ENCODE data around the gene KRT5. TPM values are rescaled to one million over a fixed set of nuclear protein-coding genes. Genes with fewer than 3 reads are reported as not detected.
"Not testable (repeated sequence)": the region's sequence is repeated elsewhere in the genome, so short reads cannot be mapped to it uniquely, and the experiment has no call there.

KRT5 gene
- total RNA-seq, 5 donors from 2014 or later (not counting 1 experiment from before 2014, with no cell fraction given), result not detected

GRCh38 chr12:52495389-52495788, 24.8 kb downstream of the KRT5 start:
- H3K4me3 ChIP-seq (ENCODE audit: control insufficient read depth in 1 of 2, extremely low read depth in 1 of 2, low read length in 1 of 2), result no peak overlapping the region
- H3K9me3 Mint-ChIP-seq, result no peaks in the 10 kb centered on the region
- H3K9me3 ChIP-seq, result no peaks in the 10 kb centered on the region
- no peak overlapping the region for H3K27ac ChIP-seq (ENCODE audit: low read length)
- WGBS (ENCODE audit: insufficient coverage), result 59% methylated on average over 3 of the region's 3 CpGs
- H3K4me3 Mint-ChIP-seq, result no peak overlapping the region
- no peaks in the 10 kb centered on the region for H3K36me3 ChIP-seq (ENCODE audit: control insufficient read depth in 2 of 2, extremely low read depth in 1 of 2, insufficient read depth in 1 of 2, low read length in 1 of 2)
- POLR2A ChIA-PET, result no interaction called here
- no peaks in the 10 kb centered on the region for H3K36me3 Mint-ChIP-seq
- H3K27me3 ChIP-seq (replicated peaks in 1 of 2; ENCODE audit: control insufficient read depth in 2 of 2, extremely low read depth in 1 of 2, insufficient read depth in 2 of 2, low read length in 1 of 2), result peaks cover 0 to 14% of the 10 kb centered on the region in 2 experiments
- no peak for ATAC-seq (replicated peaks in 1 of 4)
- H3K4me1 ChIP-seq (ENCODE audit: control insufficient read depth in 1 of 2, extremely low read depth in 1 of 2, insufficient read depth in 2 of 2, low read length in 2 of 2), result no peaks in the 10 kb centered on the region
- H3K27me3 Mint-ChIP-seq, result peaks cover 32 to 33% of the 10 kb centered on the region in 2 donors
- CTCF ChIA-PET, result no interaction called here
- no peak overlapping the region for H3K27ac Mint-ChIP-seq
- no peak for DNase-seq
- H3K4me1 Mint-ChIP-seq, result peaks cover 0 to 4% (median 1%) of the 10 kb centered on the region in 3 donors

- Histone ChIP-seq H3K27ac (ENCODE audit: low read length) (no peak overlapping the region), H3K4me1 (ENCODE audit: control insufficient read depth in 1 of 2, extremely low read depth in 1 of 2, insufficient read depth in 2 of 2, low read length in 2 of 2) (no peaks in the 10 kb centered on the region), H3K36me3 (ENCODE audit: control insufficient read depth in 2 of 2, extremely low read depth in 1 of 2, insufficient read depth in 1 of 2, low read length in 1 of 2) (no peaks in the 10 kb centered on the region), H3K27me3 (replicated peaks in 1 of 2; ENCODE audit: control insufficient read depth in 2 of 2, extremely low read depth in 1 of 2, insufficient read depth in 2 of 2, low read length in 1 of 2) (peaks cover 0 to 14% of the 10 kb centered on the region in 2 experiments), H3K4me3 (ENCODE audit: control insufficient read depth in 1 of 2, extremely low read depth in 1 of 2, low read length in 1 of 2) (no peak overlapping the region), H3K9me3 (no peaks in the 10 kb centered on the region)
- no peaks in the 10 kb centered on the region for H3K9me3 Mint-ChIP-seq
- H3K27ac Mint-ChIP-seq, result no peak overlapping the region
- no peak for DNase-seq
- POLR2A ChIA-PET, result no interaction called here
- CTCF ChIA-PET, result interaction anchor here in 1 of 2 donors (0.6 kb wide), 1 partner anchor 84 kb away, joined by 5 read pairs; no protein-coding TSS in a partner anchor
- WGBS (ENCODE audit: insufficient coverage), result no CpG with 5 or more reads among the region's 4 CpGs
- H3K4me1 Mint-ChIP-seq, result peaks cover 0 to 4% (median 1%) of the 10 kb centered on the region in 3 donors
- peaks cover 30 to 38% of the 10 kb centered on the region in 2 donors for H3K27me3 Mint-ChIP-seq
- H3K4me3 Mint-ChIP-seq, result no peak overlapping the region
- no peak for ATAC-seq (replicated peaks in 1 of 4)
- H3K36me3 Mint-ChIP-seq, result no peaks in the 10 kb centered on the region
These were observed 25.7 kb downstream of the KRT5 start for GRCh38 chr12:52494518-52494917.

- H3K9me3 Mint-ChIP-seq, result no peaks in the 10 kb centered on the region
- ChIA-PET CTCF (interaction anchor here in 1 of 2 donors (0.6 kb wide), 1 partner anchor 84 kb away, joined by 5 read pairs; no protein-coding TSS in a partner anchor), POLR2A (no interaction called here)
- no peak overlapping the region for H3K27ac Mint-ChIP-seq
- H3K4me3 ChIP-seq (ENCODE audit: control insufficient read depth in 1 of 2, extremely low read depth in 1 of 2, low read length in 1 of 2), result no peak overlapping the region
- no peaks in the 10 kb centered on the region for H3K36me3 ChIP-seq (ENCODE audit: control insufficient read depth in 2 of 2, extremely low read depth in 1 of 2, insufficient read depth in 1 of 2, low read length in 1 of 2)
- no peak for ATAC-seq (replicated peaks in 1 of 4)
- peaks cover 0 to 4% (median 1%) of the 10 kb centered on the region in 3 donors for H3K4me1 Mint-ChIP-seq
- H3K27ac ChIP-seq (ENCODE audit: low read length), result no peak overlapping the region
- H3K9me3 ChIP-seq, result no peaks in the 10 kb centered on the region
- no peaks in the 10 kb centered on the region for H3K4me1 ChIP-seq (ENCODE audit: control insufficient read depth in 1 of 2, extremely low read depth in 1 of 2, insufficient read depth in 2 of 2, low read length in 2 of 2)
- DNase-seq, result no peak
- H3K27me3 Mint-ChIP-seq, result peaks cover 30 to 38% of the 10 kb centered on the region in 2 donors
- no CpG with 5 or more reads among the region's 1 CpG for WGBS (ENCODE audit: insufficient coverage)
- H3K36me3 Mint-ChIP-seq, result no peaks in the 10 kb centered on the region
- H3K4me3 Mint-ChIP-seq, result no peak overlapping the region
- peaks cover 0 to 16% of the 10 kb centered on the region in 2 experiments for H3K27me3 ChIP-seq (replicated peaks in 1 of 2; ENCODE audit: control insufficient read depth in 2 of 2, extremely low read depth in 1 of 2, insufficient read depth in 2 of 2, low read length in 1 of 2)
These were observed 26.1 kb downstream of the KRT5 start for GRCh38 chr12:52494100-52494499.

- no peaks in the 10 kb centered on the region for H3K36me3 Mint-ChIP-seq
- WGBS (ENCODE audit: insufficient coverage), result 58% methylated on average over 2 of the region's 2 CpGs
- H3K27me3 Mint-ChIP-seq, result peaks cover 34 to 45% of the 10 kb centered on the region in 2 donors
- DNase-seq, result no peak
- POLR2A ChIA-PET, result no interaction called here
- Histone ChIP-seq H3K27me3 (replicated peaks in 1 of 2; ENCODE audit: control insufficient read depth in 2 of 2, extremely low read depth in 1 of 2, insufficient read depth in 2 of 2, low read length in 1 of 2) (peaks cover 0 to 14% of the 10 kb centered on the region in 2 experiments), H3K36me3 (ENCODE audit: control insufficient read depth in 2 of 2, extremely low read depth in 1 of 2, insufficient read depth in 1 of 2, low read length in 1 of 2) (no peaks in the 10 kb centered on the region), H3K4me1 (ENCODE audit: control insufficient read depth in 1 of 2, extremely low read depth in 1 of 2, insufficient read depth in 2 of 2, low read length in 2 of 2) (no peaks in the 10 kb centered on the region), H3K9me3 (no peaks in the 10 kb centered on the region), H3K4me3 (ENCODE audit: control insufficient read depth in 1 of 2, extremely low read depth in 1 of 2, low read length in 1 of 2) (no peak within 1 kb of the TSS), H3K27ac (ENCODE audit: low read length) (no peak within 1 kb of the TSS)
- no peak within 1 kb of the TSS for H3K4me3 Mint-ChIP-seq
- no peaks in the 10 kb centered on the region for H3K9me3 Mint-ChIP-seq
- peaks cover 0 to 4% (median 1%) of the 10 kb centered on the region in 3 donors for H3K4me1 Mint-ChIP-seq
- ATAC-seq (replicated peaks in 1 of 4), result no peak
- no peak within 1 kb of the TSS for H3K27ac Mint-ChIP-seq
- CTCF ChIA-PET, result no interaction called here
These were observed 27.0 kb downstream of the KRT5 start, which contains the start of gene KRT6A for GRCh38 chr12:52493172-52493571. KRT6A (minus strand) TSS chr12:52493257; CDS start chr12:52493188, 69 bp downstream.

GRCh38 chr12:52492405-52492804, 27.8 kb downstream of the KRT5 start:
- H3K4me3 Mint-ChIP-seq; DNase-seq; H3K4me3 ChIP-seq (ENCODE audit: control insufficient read depth in 1 of 2, extremely low read depth in 1 of 2, low read length in 1 of 2); H3K4me1 ChIP-seq (ENCODE audit: control insufficient read depth in 1 of 2, extremely low read depth in 1 of 2, insufficient read depth in 2 of 2, low read length in 2 of 2); POLR2A ChIA-PET; ATAC-seq (replicated peaks in 1 of 4); H3K9me3 ChIP-seq; H3K27ac ChIP-seq (ENCODE audit: low read length); H3K9me3 Mint-ChIP-seq; H3K36me3 Mint-ChIP-seq; CTCF ChIA-PET; H3K36me3 ChIP-seq (ENCODE audit: control insufficient read depth in 2 of 2, extremely low read depth in 1 of 2, insufficient read depth in 1 of 2, low read length in 1 of 2); H3K4me1 Mint-ChIP-seq; H3K27ac Mint-ChIP-seq: not testable (repeated sequence)
- H3K27me3 ChIP-seq (replicated peaks in 1 of 2; ENCODE audit: control insufficient read depth in 2 of 2, extremely low read depth in 1 of 2, insufficient read depth in 2 of 2, low read length in 1 of 2), result peaks cover 0 to 14% of the 10 kb centered on the region in 2 experiments
- WGBS (ENCODE audit: insufficient coverage), result no CpG with 5 or more reads among the region's 6 CpGs
- peaks cover 30 to 42% of the 10 kb centered on the region in 2 donors for H3K27me3 Mint-ChIP-seq

- H3K36me3 ChIP-seq (ENCODE audit: control insufficient read depth in 2 of 2, extremely low read depth in 1 of 2, insufficient read depth in 1 of 2, low read length in 1 of 2); DNase-seq; POLR2A ChIA-PET; H3K27ac ChIP-seq (ENCODE audit: low read length); H3K4me3 ChIP-seq (ENCODE audit: control insufficient read depth in 1 of 2, extremely low read depth in 1 of 2, low read length in 1 of 2); CTCF ChIA-PET; H3K4me1 Mint-ChIP-seq; H3K36me3 Mint-ChIP-seq; H3K9me3 ChIP-seq; H3K27ac Mint-ChIP-seq; H3K4me3 Mint-ChIP-seq; ATAC-seq (replicated peaks in 1 of 4); H3K4me1 ChIP-seq (ENCODE audit: control insufficient read depth in 1 of 2, extremely low read depth in 1 of 2, insufficient read depth in 2 of 2, low read length in 2 of 2); H3K9me3 Mint-ChIP-seq: not testable (repeated sequence)
- H3K27me3 ChIP-seq (replicated peaks in 1 of 2; ENCODE audit: control insufficient read depth in 2 of 2, extremely low read depth in 1 of 2, insufficient read depth in 2 of 2, low read length in 1 of 2), result peaks cover 0 to 14% of the 10 kb centered on the region in 2 experiments
- H3K27me3 Mint-ChIP-seq, result peaks cover 34 to 47% of the 10 kb centered on the region in 2 donors
- 92% methylated on average over 6 of the region's 8 CpGs for WGBS (ENCODE audit: insufficient coverage)
These were observed 28.7 kb downstream of the KRT5 start for GRCh38 chr12:52491495-52491894.

GRCh38 chr12:52488736-52489135, 31.5 kb downstream of the KRT5 start:
- ATAC-seq (replicated peaks in 1 of 4), result no peak
- H3K27me3 Mint-ChIP-seq, result peaks cover 40 to 64% of the 10 kb centered on the region in 2 donors
- Histone ChIP-seq H3K36me3 (ENCODE audit: control insufficient read depth in 2 of 2, extremely low read depth in 1 of 2, insufficient read depth in 1 of 2, low read length in 1 of 2) (no peaks in the 10 kb centered on the region), H3K4me1 (ENCODE audit: control insufficient read depth in 1 of 2, extremely low read depth in 1 of 2, insufficient read depth in 2 of 2, low read length in 2 of 2) (no peaks in the 10 kb centered on the region), H3K27ac (ENCODE audit: low read length) (no peak overlapping the region), H3K4me3 (ENCODE audit: control insufficient read depth in 1 of 2, extremely low read depth in 1 of 2, low read length in 1 of 2) (no peak overlapping the region), H3K9me3 (peaks cover 2% of the 10 kb centered on the region), H3K27me3 (replicated peaks in 1 of 2; ENCODE audit: control insufficient read depth in 2 of 2, extremely low read depth in 1 of 2, insufficient read depth in 2 of 2, low read length in 1 of 2) (peaks cover 0 to 14% of the 10 kb centered on the region in 2 experiments)
- no peak for DNase-seq
- H3K9me3 Mint-ChIP-seq, result peaks cover 4 to 14% (median 13%) of the 10 kb centered on the region in 3 donors
- H3K27ac Mint-ChIP-seq, result no peak overlapping the region
- no peaks in the 10 kb centered on the region for H3K4me1 Mint-ChIP-seq
- H3K36me3 Mint-ChIP-seq, result no peaks in the 10 kb centered on the region
- no peak overlapping the region for H3K4me3 Mint-ChIP-seq
- CTCF ChIA-PET, result interaction anchor here in 1 of 2 donors (0.5 kb wide), 1 partner anchor 450 kb away, joined by 3 read pairs; no protein-coding TSS in a partner anchor
- POLR2A ChIA-PET, result no interaction called here

All from T-cell (primary cell).